Ectodermal cell (in vitro differentiated cells): ENCODE results near the gene KIZ.

Experiments used
- H3K27ac ChIP-seq: 2 replicates; pipeline ENCODE4 v1.7.0; 2013; ENCODE audit warnings: mild to moderate bottlenecking, low read depth, low read length; ENCODE audit not compliant: insufficient read depth, poor library complexity, severe bottlenecking
- H3K27me3 ChIP-seq: 2 replicates; pipeline ENCODE4 v1.7.0; 2013; ENCODE audit warnings: mild to moderate bottlenecking, low read length; ENCODE audit not compliant: insufficient read depth, control insufficient read depth, poor library complexity, severe bottlenecking
- H3K36me3 ChIP-seq: one replicate; pipeline ENCODE4 v1.7.0; 2013; ENCODE audit warnings: low read length; ENCODE audit not compliant: control insufficient read depth, insufficient read depth
- H3K4me1 ChIP-seq: one replicate; pipeline ENCODE4 v1.7.0; 2013; ENCODE audit warnings: low read length; ENCODE audit not compliant: control insufficient read depth, insufficient read depth
- H3K4me3 ChIP-seq: 2 replicates; pipeline ENCODE4 v1.7.0; 2013; ENCODE audit warnings: low read depth, low read length, control low read depth; ENCODE audit not compliant: insufficient read depth
- H3K9me3 ChIP-seq: 2 replicates; pipeline ENCODE4 v1.7.0; 2013; ENCODE audit warnings: mild to moderate bottlenecking, low read length, moderate library complexity; ENCODE audit not compliant: control insufficient read depth
- WGBS, 2 experiments: methylation state at CpG; one replicate each; pipeline ENCODE4 v1.1.7; 2013; ENCODE audit warnings: missing lambda C conversion rate in 2 of 2; 5-methylcytosine and 5-hydroxymethylcytosine counted together

KIZ gene

DNA sequence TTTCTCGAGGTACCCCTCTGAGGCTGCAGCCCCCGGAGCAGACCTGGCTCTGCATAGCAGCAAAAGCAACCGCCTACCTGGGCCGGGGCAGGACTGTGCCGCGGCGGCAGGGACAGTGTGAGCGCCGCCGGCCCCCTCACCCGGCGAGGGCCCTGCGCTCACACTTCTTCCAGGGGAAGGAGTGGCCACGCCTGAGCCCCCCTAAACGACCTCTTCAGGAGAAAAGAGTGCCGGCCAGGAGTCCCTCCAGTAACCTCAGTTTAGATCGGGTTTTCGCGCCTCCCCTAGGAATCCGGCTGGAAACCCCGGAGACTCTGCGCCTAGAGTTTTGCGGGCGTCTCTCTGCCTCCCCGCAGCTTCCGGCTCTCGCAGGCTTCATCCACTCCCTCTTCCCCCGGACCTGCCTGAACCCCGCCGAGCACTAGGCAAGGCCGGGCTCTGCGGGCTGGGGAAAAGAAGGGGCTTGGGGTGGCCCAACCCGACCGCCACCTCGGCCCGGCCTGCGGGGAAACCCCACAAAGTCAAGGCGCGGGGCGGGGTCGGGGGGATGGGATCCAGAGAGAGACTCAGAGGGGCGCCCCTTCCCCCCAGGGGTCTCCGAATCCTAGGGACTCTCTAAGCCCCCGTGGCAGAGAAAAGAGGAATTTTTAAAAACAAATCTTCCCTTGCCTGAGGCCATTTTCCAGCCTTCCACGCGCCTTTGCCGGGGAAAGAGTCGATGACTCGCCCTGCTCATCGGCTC lies 20.3 kb upstream of the KIZ start:
- peak overlapping the region; percentile 1 for H3K4me3 ChIP-seq
- no peak overlapping the region for H3K27ac ChIP-seq
- H3K36me3 ChIP-seq, result no peaks in the 10 kb centered on the region
- WGBS, 2 experiments, result 1% methylated on average over 50 of the region's 50 CpGs
- H3K9me3 ChIP-seq, result no peaks in the 10 kb centered on the region
- H3K4me1 ChIP-seq, result peaks cover 22% of the 10 kb centered on the region
- H3K27me3 ChIP-seq, result peaks cover 100% of the 10 kb centered on the region

- Histone ChIP-seq H3K4me1 (peaks cover 20% of the 10 kb centered on the region), H3K27me3 (peaks cover 100% of the 10 kb centered on the region), H3K4me3 (peak within 1 kb of the TSS; percentile 1), H3K36me3 (no peaks in the 10 kb centered on the region), H3K9me3 (no peaks in the 10 kb centered on the region), H3K27ac (no peak within 1 kb of the TSS)
- WGBS, 2 experiments, result 5 to 6% methylated on average over 42 to 43 of the region's 43 CpGs
These were observed 19.5 kb upstream of the KIZ start, which contains the start of gene LINC00237 for GRCh38 chr20:21106171-21107017. Gene LINC00237, minus strand, starts transcription at chr20:21106358.

DNA sequence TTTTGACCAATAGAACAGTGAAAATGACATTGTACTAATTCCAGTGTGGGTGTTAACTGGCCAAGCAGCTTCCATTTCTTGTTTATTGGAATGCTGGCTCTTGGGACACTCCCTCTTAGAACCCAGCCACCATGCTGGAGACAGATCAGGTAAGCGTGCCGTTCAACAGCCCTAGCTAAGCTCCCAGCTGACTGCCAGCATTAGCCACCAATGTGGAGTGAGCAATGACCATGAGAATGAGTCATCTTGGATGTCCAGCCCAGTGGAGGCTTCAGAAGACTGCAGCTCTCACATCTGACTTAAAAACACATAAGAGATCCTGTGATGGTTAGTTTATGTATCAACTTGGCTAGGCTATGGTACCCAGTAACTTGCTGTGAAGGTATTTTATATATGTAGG lies 16.7 kb upstream of the KIZ start:
- Histone ChIP-seq H3K36me3 (no peaks in the 10 kb centered on the region), H3K4me1 (peaks cover 8% of the 10 kb centered on the region), H3K4me3 (no peak overlapping the region), H3K9me3 (no peaks in the 10 kb centered on the region), H3K27ac (no peak overlapping the region), H3K27me3 (peaks cover 75% of the 10 kb centered on the region)
- WGBS, 2 experiments, result 88 to 91% methylated on average over 2 of the region's 2 CpGs

GRCh38 chr20:21110811-21111210 lies 15.1 kb upstream of the KIZ start:
- Histone ChIP-seq H3K36me3 (no peaks in the 10 kb centered on the region), H3K4me3 (no peak overlapping the region), H3K27ac (no peak overlapping the region), H3K27me3 (peaks cover 59% of the 10 kb centered on the region), H3K4me1 (peaks cover 2% of the 10 kb centered on the region), H3K9me3 (no peaks in the 10 kb centered on the region)
- 90 to 100% methylated on average over 1 of the region's 1 CpG for WGBS, 2 experiments

- Histone ChIP-seq H3K27ac (no peak overlapping the region), H3K27me3 (peaks cover 53% of the 10 kb centered on the region), H3K4me3 (no peak overlapping the region), H3K9me3 (no peaks in the 10 kb centered on the region), H3K36me3 (no peaks in the 10 kb centered on the region), H3K4me1 (no peaks in the 10 kb centered on the region)
- WGBS, 2 experiments, result 73 to 100% methylated on average over 2 of the region's 2 CpGs
These were observed 14.5 kb upstream of the KIZ start for GRCh38 chr20:21111416-21111815.

- Histone ChIP-seq H3K27ac (no peak overlapping the region), H3K4me3 (no peak overlapping the region), H3K27me3 (peaks cover 30% of the 10 kb centered on the region), H3K36me3 (no peaks in the 10 kb centered on the region), H3K9me3 (no peaks in the 10 kb centered on the region), H3K4me1 (no peaks in the 10 kb centered on the region)
- WGBS, 2 experiments, result 95% methylated on average over 3 to 4 of the region's 4 CpGs
These were observed 12.2 kb upstream of the KIZ start for GRCh38 chr20:21113697-21114096.

- 92 to 93% methylated on average over 15 of the region's 15 CpGs for WGBS, 2 experiments
- Histone ChIP-seq H3K36me3 (no peaks in the 10 kb centered on the region), H3K27me3 (peaks cover 21% of the 10 kb centered on the region), H3K9me3 (no peaks in the 10 kb centered on the region), H3K4me3 (no peak overlapping the region), H3K27ac (no peak overlapping the region), H3K4me1 (no peaks in the 10 kb centered on the region)
These were observed 11.3 kb upstream of the KIZ start for GRCh38 chr20:21114584-21114983.

DNA sequence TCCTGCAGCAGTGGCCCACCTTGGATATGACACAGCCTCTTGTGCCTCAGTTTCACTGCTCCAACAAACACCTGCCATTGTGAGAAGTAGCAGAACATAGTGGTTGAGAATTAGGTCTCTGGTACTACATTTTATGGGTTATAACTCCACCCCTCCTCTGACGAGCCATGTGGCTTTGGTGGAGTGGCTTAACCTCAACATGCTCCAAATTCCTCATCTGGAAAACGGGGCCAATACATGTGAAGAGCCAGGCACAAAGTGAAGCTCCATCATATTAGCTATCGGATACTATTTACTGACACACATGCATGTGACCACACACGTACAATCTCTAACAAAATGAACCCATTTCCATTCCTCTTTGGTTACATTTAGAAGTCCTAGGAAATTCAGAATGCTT lies 8.4 kb upstream of the KIZ start:
- H3K4me3 ChIP-seq, result no peak overlapping the region
- H3K36me3 ChIP-seq, result no peaks in the 10 kb centered on the region
- H3K27me3 ChIP-seq, result peaks cover 3% of the 10 kb centered on the region
- H3K4me1 ChIP-seq, result no peaks in the 10 kb centered on the region
- no peak overlapping the region for H3K27ac ChIP-seq
- no peaks in the 10 kb centered on the region for H3K9me3 ChIP-seq
- 91 to 92% methylated on average over 4 of the region's 4 CpGs for WGBS, 2 experiments

GRCh38 chr20:21118138-21118537 lies 7.7 kb upstream of the KIZ start:
- Histone ChIP-seq H3K36me3 (no peaks in the 10 kb centered on the region), H3K27me3 (peaks cover 3% of the 10 kb centered on the region), H3K9me3 (no peaks in the 10 kb centered on the region), H3K4me3 (no peak overlapping the region), H3K27ac (no peak overlapping the region), H3K4me1 (no peaks in the 10 kb centered on the region)
- 87 to 91% methylated on average over 4 of the region's 4 CpGs for WGBS, 2 experiments

- no peak overlapping the region for H3K4me3 ChIP-seq
- H3K36me3 ChIP-seq, result no peaks in the 10 kb centered on the region
- no peaks in the 10 kb centered on the region for H3K4me1 ChIP-seq
- H3K27ac ChIP-seq, result no peak overlapping the region
- H3K27me3 ChIP-seq, result peaks cover 3% of the 10 kb centered on the region
- WGBS, 2 experiments, result 95 to 100% methylated on average over 2 of the region's 2 CpGs
- H3K9me3 ChIP-seq, result no peaks in the 10 kb centered on the region
These were observed 7.1 kb upstream of the KIZ start for GRCh38 chr20:21118782-21119181.
